Suprapubic skin (tissue), 4 donors: ENCODE measurements around the gene HIGD1C. TPM values are rescaled to one million over a fixed set of nuclear protein-coding genes. Genes with fewer than 3 reads are reported as not detected.
A peak's percentile ranks its signal among the peaks of the same experiment; 100 is the strongest.
"Not testable (repeated sequence)": the region's sequence is repeated elsewhere in the genome, so short reads cannot be mapped to it uniquely, and the experiment has no call there.

Source experiments
- DNase-seq, 2 donors: peaks; one replicate each; pipeline ENCODE4 v3.0.0-alpha.2; 2019; ENCODE audit warnings: low spot score in 2 of 2
- H3K27ac ChIP-seq: fragments of 200-600 bp; sonication (generic); one replicate; pipeline ENCODE4 v1.5.1; 2019
- H3K27me3 ChIP-seq: fragments of 200-600 bp; sonication (generic); one replicate; pipeline ENCODE4 v1.5.1; 2019
- H3K36me3 ChIP-seq: fragments of 200-600 bp; sonication (generic); one replicate; pipeline ENCODE4 v1.5.1; 2019
- H3K4me1 ChIP-seq: fragments of 200-600 bp; sonication (generic); one replicate; pipeline ENCODE4 v1.5.1; 2019
- H3K4me3 ChIP-seq: fragments of 200-600 bp; sonication (generic); one replicate; pipeline ENCODE4 v1.5.1; 2019; ENCODE audit warnings: mild to moderate bottlenecking
- H3K9me3 ChIP-seq: fragments of 200-600 bp; sonication (generic); one replicate; pipeline ENCODE4 v1.5.1; 2019
- EP300 ChIP-seq: sonication (generic); formaldehyde crosslinking; IDR thresholded peaks from one replicate; pipeline ENCODE4 v1.6.1; 2017; ENCODE audit warnings: antibody characterized with exemption
- POLR2A ChIP-seq, 2 donors: fragments of 450-650 bp; IDR thresholded peaks; one replicate each; pipeline ENCODE4 v1.6.1; 2017; ENCODE audit warnings: antibody characterized with exemption in 2 of 2, mild to moderate bottlenecking in 2 of 2, moderate library complexity in 2 of 2
- POLR2AphosphoS5 ChIP-seq, 3 donors: sonication (generic); formaldehyde crosslinking; IDR thresholded peaks; one replicate each; pipeline ENCODE4 v1.6.1; 2017; ENCODE audit warnings: antibody characterized with exemption in 3 of 3
- WGBS: methylation state at CpG from one replicate; pipeline ENCODE4 v1.1.5; 2018; 5-methylcytosine and 5-hydroxymethylcytosine counted together
- total RNA-seq, 4 donors: library from RNA; depleted of rRNA; stranded (reverse); fragments of >200 nt; gene quantifications; one replicate each; pipeline ENCODE4 v1.1.0, GENCODE V29; 2016
- TF ChIP-seq, protein P1 (sequence below), 2 donors: fragments of 200-600 bp in 1 of 2; fragments of 450-650 bp in 1 of 2; sonication (generic) in 1 of 2; IDR thresholded peaks; one replicate each; pipeline ENCODE4 v1.5.1; 2016 to 2019; ENCODE audit warnings: antibody characterized with exemption in 2 of 2, mild to moderate bottlenecking in 1 of 2, moderate library complexity in 1 of 2

The HIGD1C gene
- total RNA-seq, 4 donors from 2014 or later = not detected

- peaks cover 7% of the 10 kb centered on the region for H3K36me3 ChIP-seq
- H3K4me1 ChIP-seq = peaks cover 48% of the 10 kb centered on the region
- H3K9me3 ChIP-seq = no peaks in the 10 kb centered on the region
- peak overlapping the region; percentile 92 for H3K27ac ChIP-seq
- peak overlapping the region; percentile 78 for H3K4me3 ChIP-seq
- 5% methylated on average over 13 of the region's 13 CpGs for WGBS
- DNase-seq = peak; percentile 95 to 96
- TF ChIP-seq POLR2AphosphoS5 (IDR thresholded peaks at IDR 0.05) (peak in 1 of 3 donors; percentile 25), EP300 (no peak)
- no peaks in the 10 kb centered on the region for H3K27me3 ChIP-seq
These were observed 27.7 kb upstream of the HIGD1C start for GRCh38 chr12:50924439-50925341.

- peaks cover 13% of the 10 kb centered on the region for H3K36me3 ChIP-seq
- peak overlapping the region; percentile 78 for H3K4me3 ChIP-seq
- peak overlapping the region; percentile 92 for H3K27ac ChIP-seq
- WGBS = 1% methylated on average over 7 of the region's 7 CpGs
- DNase-seq = no peak
- TF ChIP-seq, protein P1, sequence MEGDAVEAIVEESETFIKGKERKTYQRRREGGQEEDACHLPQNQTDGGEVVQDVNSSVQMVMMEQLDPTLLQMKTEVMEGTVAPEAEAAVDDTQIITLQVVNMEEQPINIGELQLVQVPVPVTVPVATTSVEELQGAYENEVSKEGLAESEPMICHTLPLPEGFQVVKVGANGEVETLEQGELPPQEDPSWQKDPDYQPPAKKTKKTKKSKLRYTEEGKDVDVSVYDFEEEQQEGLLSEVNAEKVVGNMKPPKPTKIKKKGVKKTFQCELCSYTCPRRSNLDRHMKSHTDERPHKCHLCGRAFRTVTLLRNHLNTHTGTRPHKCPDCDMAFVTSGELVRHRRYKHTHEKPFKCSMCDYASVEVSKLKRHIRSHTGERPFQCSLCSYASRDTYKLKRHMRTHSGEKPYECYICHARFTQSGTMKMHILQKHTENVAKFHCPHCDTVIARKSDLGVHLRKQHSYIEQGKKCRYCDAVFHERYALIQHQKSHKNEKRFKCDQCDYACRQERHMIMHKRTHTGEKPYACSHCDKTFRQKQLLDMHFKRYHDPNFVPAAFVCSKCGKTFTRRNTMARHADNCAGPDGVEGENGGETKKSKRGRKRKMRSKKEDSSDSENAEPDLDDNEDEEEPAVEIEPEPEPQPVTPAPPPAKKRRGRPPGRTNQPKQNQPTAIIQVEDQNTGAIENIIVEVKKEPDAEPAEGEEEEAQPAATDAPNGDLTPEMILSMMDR (IDR thresholded peaks at IDR 0.05) = no peak
- TF ChIP-seq EP300 = no peak
- H3K27me3 ChIP-seq = no peaks in the 10 kb centered on the region
- peaks cover 51% of the 10 kb centered on the region for H3K4me1 ChIP-seq
- H3K9me3 ChIP-seq = no peaks in the 10 kb centered on the region
These were observed 27.0 kb upstream of the HIGD1C start for GRCh38 chr12:50925342-50925651.

DNA sequence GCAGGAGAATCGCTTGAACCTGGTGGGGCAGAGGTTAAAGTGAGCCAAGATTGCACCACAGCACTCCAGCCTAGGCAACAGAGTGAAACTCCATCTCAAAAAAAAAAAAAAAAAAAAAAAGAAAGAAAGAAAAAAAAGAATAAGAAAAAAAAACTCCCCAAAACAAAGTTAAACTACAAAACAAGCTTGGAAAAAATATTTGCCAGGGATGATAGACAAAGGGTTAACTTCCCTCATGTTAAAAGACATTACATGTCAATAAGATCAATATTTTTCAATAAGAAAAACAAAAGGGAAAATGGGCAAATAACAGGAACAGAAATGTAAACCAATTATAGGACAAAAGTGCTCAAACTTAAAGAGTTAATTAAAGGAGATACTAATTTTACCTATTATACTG is 26.4 kb upstream of the HIGD1C start:
- Histone ChIP-seq H3K36me3 (peaks cover 17% of the 10 kb centered on the region), H3K27ac (peak overlapping the region; percentile 92), H3K4me3 (peak overlapping the region; percentile 78), H3K9me3 (no peaks in the 10 kb centered on the region), H3K4me1 (peaks cover 51% of the 10 kb centered on the region), H3K27me3 (no peaks in the 10 kb centered on the region)
- TF ChIP-seq POLR2A (IDR thresholded peaks at IDR 0.05) (no peak), EP300 (no peak), POLR2AphosphoS5 (IDR thresholded peaks at IDR 0.05) (no peak)
- TF ChIP-seq, protein P1 (IDR thresholded peaks at IDR 0.05) = no peak
- WGBS = 13% methylated on average over 1 of the region's 1 CpG
- DNase-seq = no peak

GRCh38 chr12:50926415-50926814 is 25.9 kb upstream of the HIGD1C start:
- TF ChIP-seq POLR2AphosphoS5 (IDR thresholded peaks at IDR 0.05) = no peak
- 13% methylated on average over 1 of the region's 1 CpG for WGBS
- Histone ChIP-seq H3K36me3 (peaks cover 21% of the 10 kb centered on the region), H3K4me1 (peaks cover 51% of the 10 kb centered on the region), H3K27me3 (no peaks in the 10 kb centered on the region), H3K4me3 (peak overlapping the region; percentile 78), H3K9me3 (no peaks in the 10 kb centered on the region), H3K27ac (peak overlapping the region; percentile 92)
- DNase-seq = no peak

DNA sequence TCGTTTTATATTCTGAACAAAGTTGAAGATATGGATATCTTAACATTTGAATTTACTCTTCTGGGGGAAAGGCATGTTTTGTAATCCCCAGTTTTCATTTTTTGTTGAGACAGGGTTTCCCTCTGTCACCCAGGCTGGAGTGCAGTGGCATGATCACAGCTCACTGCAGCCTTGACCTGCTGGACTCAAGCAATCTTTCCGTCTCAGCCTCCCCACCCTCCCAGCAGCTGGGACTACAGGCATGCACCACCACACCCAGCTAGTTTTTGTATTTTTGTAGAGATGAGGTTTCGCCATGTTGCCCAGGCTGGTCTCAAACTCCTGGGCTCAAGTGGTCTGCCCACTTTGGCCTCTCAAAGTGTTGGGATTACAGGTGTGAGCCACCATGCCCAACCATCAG is 25.4 kb upstream of the HIGD1C start:
- not testable (repeated sequence) for DNase-seq
- WGBS = 20% methylated on average over 3 of the region's 3 CpGs
- H3K27ac ChIP-seq = peak overlapping the region; percentile 92

GRCh38 chr12:50927356-50927755 is 25.0 kb upstream of the HIGD1C start:
- Histone ChIP-seq H3K27me3 (no peaks in the 10 kb centered on the region), H3K4me3 (peak overlapping the region; percentile 78), H3K27ac (peak overlapping the region; percentile 92), H3K4me1 (peaks cover 51% of the 10 kb centered on the region), H3K9me3 (no peaks in the 10 kb centered on the region), H3K36me3 (peaks cover 27% of the 10 kb centered on the region)
- no peak for DNase-seq
- 8% methylated on average over 2 of the region's 2 CpGs for WGBS
- TF ChIP-seq POLR2AphosphoS5 (IDR thresholded peaks at IDR 0.05) (no peak), POLR2A (IDR thresholded peaks at IDR 0.05) (no peak), EP300 (no peak)
- TF ChIP-seq, protein P1 (IDR thresholded peaks at IDR 0.05) = no peak

More for the DNA sequence above, 25.4 kb upstream of the HIGD1C start:
- not testable (repeated sequence) for H3K9me3 ChIP-seq, H3K27me3 ChIP-seq
- H3K4me3 ChIP-seq = peak overlapping the region; percentile 78
- H3K4me1 ChIP-seq = peaks cover 53% of the 10 kb centered on the region
- peaks cover 25% of the 10 kb centered on the region for H3K36me3 ChIP-seq
